Sciatic nerve (tissue), 2 donors: ENCODE data around the gene CCL25. TPM values are rescaled to one million over a fixed set of nuclear protein-coding genes. Genes with fewer than 3 reads are reported as not detected.
A peak's percentile ranks its signal among the peaks of the same experiment; 100 is the strongest.
"Not testable (repeated sequence)": the region's sequence is repeated elsewhere in the genome, so short reads cannot be mapped to it uniquely, and the experiment has no call there.

ENCODE experiments used
- ATAC-seq: fragments of 200-7000 bp; cut with Tn5 transposase; one replicate; pipeline ENCODE4 v1.9.1; 2020; ENCODE audit warnings: mild to moderate bottlenecking, moderate library complexity
- DNase-seq: peaks from one replicate; pipeline ENCODE4 v3.0.0-alpha.2; 2020; ENCODE audit warnings: low spot score
- intact Hi-C: fragments of 100-400 bp; cut with DNase I; formaldehyde crosslinking; loops from one replicate; pipeline ENCODE4 v1.14.2; 2022
- total RNA-seq: library from RNA; stranded (reverse); fragmentation: NEBNext Ultra II Directional; extraction: Animal tissue kit (Norgen Biotek cat#: 25700); gene quantifications from one replicate; pipeline ENCODE4 v1.2.1, GENCODE V29; 2021
- donor health status: DM: no; HTN: no; CAD: no.
- donor health status: DM: no; HTN: no; CAD: no.

The CCL25 gene
- not detected for total RNA-seq

GRCh38 chr19:8052464-8052859, at the start of gene CCL25:
Gene CCL25, plus strand, starts transcription at chr19:8052760. Its CDS starts 290 bp downstream, at chr19:8053050.
- DNase-seq (no peak), ATAC-seq (no peak)
- intact Hi-C loops = no loop called here

DNA sequence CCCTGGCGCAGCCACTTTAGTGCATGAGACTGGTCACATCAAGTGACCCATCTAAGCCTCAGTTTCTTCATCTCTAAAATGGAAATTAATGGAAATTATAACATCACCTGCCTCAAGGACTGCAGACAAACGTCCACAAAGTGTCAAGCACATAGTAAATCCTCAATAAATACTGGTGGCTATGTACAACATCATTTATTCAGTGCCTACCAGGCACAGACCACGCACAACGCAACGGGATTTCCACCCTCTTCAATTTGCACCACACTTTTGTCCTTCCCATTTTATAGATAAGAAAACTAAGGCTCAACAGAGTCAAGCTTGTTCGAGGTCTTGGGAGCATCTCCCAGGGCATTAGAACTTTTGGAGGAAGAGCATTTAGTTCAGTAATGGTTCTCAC, 48.6 kb upstream of the CCL25 start:
- intact Hi-C loops = no loop called here
- DNase-seq = no peak
- no peak for ATAC-seq

DNA sequence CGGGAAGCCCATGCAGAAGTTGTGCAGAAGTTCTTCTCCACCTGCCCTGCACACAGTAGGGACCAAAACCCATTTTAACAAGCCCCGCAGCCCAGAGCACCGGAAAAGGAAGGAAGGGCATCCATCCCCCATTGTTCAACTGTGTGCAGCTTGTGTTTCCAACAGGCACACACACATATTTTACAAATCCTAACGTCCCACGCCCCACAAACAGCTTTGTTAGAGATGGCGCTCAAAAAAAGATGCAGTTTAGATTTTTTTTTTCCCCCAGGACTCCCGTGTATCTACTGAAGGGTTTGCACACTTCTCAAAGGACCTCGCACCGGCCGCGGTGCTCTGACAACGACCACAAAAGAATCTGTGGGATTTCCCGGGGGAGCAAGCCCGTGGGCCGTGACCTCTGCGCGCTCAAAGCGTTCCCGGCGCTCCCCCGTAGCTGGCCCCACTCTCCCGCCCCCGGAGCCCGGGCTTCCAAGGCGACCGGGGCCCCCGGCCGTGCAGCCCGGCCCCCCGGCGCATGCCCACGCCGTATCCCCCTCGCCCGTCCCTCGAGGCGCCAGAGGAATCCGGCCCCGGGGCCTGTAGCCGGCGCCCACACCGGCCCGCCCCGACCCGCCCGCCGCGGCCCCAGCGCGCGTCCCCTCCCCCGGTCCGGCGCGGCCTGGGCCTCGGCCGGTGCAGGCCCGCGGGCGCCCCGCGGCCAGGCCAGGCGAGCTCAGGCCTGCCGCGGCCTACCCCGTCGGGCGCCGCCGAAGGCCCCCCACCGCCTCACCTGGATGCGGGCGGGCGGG, 47.6 kb upstream of the CCL25 start:
- DNase-seq (no peak), ATAC-seq (no peak)
- intact Hi-C loops = no loop called here

GRCh38 chr19:8005534-8006256, 46.9 kb upstream of the CCL25 start, which contains the start of gene ELAVL1:
Gene ELAVL1, minus strand, starts transcription at chr19:8005641. Its CDS starts 13,826 bp downstream, at chr19:7991815.
- DNase-seq = peak; percentile 92
- peak; percentile 96 for ATAC-seq
- intact Hi-C loops = no loop called here

- ATAC-seq = no peak
- DNase-seq = no peak
- intact Hi-C loops = no loop called here
Observed at GRCh38 chr19:8017808-8018207, 34.8 kb upstream of the CCL25 start.

DNA sequence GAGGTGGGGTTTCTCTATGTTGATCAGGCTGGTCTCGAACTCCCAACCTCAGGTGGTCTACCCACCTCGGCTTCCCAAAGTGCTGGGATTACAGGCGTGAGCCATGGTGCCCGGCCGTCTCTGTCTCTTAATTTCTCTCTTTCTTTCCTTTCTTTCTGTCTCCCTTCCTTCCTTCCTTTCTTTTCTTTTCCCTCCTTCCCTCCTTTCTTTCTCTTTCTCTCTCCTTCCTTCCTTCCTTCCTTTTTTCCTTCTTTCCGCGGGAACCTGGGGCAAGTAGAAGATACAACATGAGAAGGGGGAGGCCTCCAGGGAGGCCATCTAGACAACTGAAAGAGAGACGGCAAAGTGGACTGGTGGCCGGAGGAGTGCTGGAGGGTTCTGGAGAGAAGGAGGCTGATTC, 31.9 kb upstream of the CCL25 start:
- DNase-seq (no peak), ATAC-seq (no peak)
- intact Hi-C loops = no loop called here

DNA sequence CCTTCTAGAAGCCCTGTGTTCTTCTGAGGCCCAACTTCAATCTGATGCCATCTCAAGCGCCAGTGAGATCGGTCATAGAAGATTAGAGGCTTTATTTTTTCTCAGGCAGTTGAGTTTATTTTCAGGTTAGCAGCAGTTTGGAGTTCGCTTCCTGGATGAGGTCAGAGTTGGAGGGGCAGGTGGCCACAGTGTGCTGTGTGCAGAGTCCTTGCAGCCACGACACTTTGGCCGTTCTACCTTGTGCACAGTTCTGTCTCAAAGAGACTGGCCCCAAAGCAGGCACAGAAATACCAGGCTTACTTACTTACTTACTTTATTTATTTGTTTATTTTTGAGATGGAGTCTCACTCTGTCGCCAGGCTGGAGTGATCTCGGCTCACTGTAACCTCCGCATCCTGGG, 31.2 kb upstream of the CCL25 start:
- ATAC-seq (no peak), DNase-seq (no peak)
- intact Hi-C loops = no loop called here

GRCh38 chr19:8022275-8022674, 30.3 kb upstream of the CCL25 start:
- no peak for DNase-seq
- no peak for ATAC-seq
- intact Hi-C loops = no loop called here

DNA sequence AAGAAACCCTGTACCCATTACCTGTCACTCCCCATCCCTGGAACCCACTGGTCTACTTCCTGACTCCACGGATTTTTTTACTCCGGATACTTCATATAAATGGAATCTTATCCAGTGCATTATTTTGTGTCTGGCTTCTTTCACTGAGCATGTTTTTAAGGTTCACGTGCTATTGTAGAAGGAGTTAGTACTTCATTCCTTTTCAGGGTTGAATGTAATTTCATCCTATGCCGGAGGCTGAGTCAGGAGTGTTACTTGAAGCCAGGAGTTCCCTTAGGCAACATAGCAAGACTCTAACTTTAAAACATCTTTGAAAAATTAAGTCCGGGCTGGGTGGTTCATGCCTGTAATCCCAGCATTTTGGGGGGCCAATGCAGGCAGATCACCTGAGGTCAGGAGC, 29.2 kb upstream of the CCL25 start:
- intact Hi-C loops = no loop called here
- DNase-seq (no peak), ATAC-seq (no peak)

DNA sequence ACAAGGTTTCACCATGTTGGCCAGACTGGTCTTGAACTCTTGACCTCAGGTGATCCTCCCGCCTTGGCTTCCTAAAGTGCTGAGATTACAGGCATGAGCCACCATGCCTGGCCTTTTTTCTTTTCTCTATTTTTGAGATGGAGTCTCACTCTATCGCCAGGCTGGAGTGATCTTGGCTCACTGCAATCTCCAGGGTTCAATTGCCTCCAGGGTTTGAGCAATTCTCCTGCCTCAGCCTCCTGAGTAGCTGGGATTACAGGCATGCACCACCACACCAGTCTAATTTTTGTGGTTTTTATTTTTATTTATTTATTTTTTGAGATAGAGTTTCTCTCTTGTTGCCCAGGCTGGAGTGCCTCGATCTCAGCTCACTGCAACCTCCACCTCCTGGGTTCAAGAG, 28.3 kb upstream of the CCL25 start:
- DNase-seq, intact Hi-C loops, ATAC-seq: not testable (repeated sequence)

DNA sequence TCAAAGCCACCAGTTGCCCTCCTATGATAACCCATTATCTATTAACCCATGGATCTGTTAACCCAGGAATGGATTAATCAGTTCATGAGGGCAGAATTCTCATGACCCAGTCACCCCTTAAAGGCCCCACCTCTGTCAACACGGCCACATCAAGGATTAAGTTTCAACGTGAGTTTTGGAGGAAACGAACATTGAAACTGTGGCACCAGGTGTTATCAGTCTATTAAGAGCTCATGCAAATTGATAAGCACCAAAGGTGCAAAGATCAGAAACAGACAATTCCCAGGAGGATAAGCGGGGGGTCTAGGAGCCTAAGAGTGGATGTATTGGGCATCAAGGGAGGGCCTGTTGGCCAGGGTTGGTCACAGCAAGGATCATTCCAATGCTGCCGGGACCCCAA, 27.2 kb upstream of the CCL25 start:
- DNase-seq = no peak
- ATAC-seq = no peak
- intact Hi-C loops = no loop called here

DNA sequence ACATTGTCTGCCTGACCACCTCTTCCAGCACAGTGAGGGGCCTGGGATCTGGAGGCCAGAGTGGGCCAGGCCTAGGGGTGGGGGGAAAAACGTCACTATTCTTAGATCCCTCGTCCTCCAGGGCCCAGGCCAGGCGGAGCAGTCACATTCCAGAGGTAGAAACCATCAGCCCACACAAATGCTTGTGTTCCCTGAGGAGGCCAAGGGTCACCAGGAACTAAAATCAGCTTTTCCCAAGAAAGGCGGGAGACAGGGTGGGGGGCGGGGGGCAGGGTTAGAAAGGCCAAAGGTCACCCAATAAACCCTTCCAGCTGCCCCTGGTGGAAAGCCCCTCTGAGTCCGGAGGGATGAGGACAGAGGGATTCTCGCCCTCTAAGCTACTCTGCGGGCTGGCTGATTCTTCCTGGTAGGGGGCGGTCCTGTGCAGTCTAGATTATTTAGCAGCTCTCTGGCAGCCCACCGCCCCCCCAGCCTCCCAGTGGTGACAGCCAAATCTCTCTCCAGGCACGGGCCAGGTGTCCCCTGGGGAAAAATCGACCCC, 23.5 kb upstream of the CCL25 start:
- intact Hi-C loops = no loop called here
- peak; percentile 71 for ATAC-seq
- no peak for DNase-seq

DNA sequence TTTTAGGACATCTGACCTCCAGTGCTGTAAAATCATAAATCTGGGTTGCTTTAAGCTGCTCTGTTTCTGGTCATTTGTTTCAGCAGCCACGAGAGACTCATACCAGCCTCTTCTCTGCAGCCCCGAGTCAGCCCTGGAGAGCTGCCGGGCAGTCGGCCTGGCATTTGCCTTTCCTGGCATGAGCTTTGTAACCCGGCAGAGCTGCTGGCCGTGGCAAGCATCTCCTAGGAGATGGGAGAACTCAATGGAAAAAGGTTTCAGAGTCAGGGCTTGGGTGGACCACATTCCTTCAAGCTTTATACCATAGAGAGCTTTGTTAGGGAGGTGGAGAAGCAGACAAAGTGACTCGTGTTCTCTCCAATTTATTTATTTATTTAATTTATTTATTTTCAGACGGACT, 21.6 kb upstream of the CCL25 start:
- intact Hi-C loops = no loop called here
- no peak for DNase-seq
- ATAC-seq = no peak

- DNase-seq, intact Hi-C loops, ATAC-seq: not testable (repeated sequence)
Observed at GRCh38 chr19:8033287-8034177, 19.0 kb upstream of the CCL25 start.

DNA sequence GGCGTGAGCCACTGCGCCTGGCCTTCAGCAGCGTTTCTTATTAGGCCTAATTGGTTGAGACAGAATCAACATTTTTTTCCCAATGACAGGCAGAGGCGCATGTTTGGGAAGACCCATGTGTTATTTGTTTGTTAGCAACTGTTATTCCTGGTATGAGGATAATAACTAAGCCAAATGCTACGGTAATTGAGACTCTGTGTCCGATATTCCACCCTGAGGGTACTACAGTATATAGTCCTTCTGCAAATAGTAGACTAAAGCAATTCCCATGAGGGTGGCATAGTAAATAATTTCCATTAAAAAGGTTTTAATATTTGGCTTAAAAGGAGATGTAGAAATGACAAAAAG, 18.4 kb upstream of the CCL25 start:
- intact Hi-C loops = no loop called here
- no peak for DNase-seq
- ATAC-seq = no peak

GRCh38 chr19:8036434-8037099, 16.0 kb upstream of the CCL25 start:
- ATAC-seq = no peak
- intact Hi-C loops = no loop called here
- DNase-seq = no peak

DNA sequence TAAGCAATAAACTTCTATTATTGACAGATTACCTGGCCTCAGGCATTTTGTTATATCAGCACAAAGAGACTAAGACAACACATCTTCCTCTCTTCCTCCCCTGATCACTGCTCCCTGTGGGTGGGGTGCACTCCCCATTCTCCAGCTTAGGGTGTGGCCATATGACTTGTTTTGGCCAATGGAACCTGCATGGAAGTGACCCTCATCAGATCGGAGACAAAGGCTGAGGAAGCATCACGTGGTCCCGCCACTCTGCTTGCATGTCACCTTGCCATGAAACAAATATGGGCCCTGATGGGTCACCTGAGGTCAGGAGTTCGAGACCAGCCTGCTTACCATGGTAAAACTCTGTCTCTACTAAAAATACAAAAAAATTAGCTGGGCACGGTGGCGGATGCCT, 13.7 kb upstream of the CCL25 start:
- DNase-seq (no peak), ATAC-seq (no peak)
- intact Hi-C loops = no loop called here

GRCh38 chr19:8039231-8039630, 13.3 kb upstream of the CCL25 start:
- ATAC-seq = no peak

DNA sequence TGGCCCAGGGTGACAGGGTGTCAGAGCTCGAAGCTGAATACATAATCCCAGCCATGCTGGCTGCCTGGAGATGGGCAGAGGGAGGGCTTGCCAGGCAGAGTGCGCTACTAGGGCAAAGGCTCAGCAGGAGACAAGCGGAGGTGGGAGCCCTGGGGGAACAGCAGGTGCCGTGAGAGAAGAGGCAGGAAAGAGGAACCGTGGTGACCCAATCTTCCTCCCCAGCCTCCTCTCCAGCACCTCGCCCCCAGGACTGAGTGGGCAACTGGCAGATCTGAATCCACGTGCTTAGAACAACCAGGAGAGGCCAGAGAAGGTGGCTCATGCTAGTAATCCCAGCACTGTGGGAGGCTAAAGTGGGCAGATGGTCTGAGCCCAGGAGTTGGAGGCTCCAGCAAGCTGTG, 11.0 kb upstream of the CCL25 start:
- no peak for DNase-seq
- intact Hi-C loops = no loop called here
- ATAC-seq = no peak

More at GRCh38 chr19:8039231-8039630, 13.3 kb upstream of the CCL25 start:
- DNase-seq = no peak
- intact Hi-C loops = no loop called here
